ENCODE results near the gene PTGS1. TPM values are rescaled to one million over a fixed set of nuclear protein-coding genes. Genes with fewer than 3 reads are reported as not detected.
A peak's percentile ranks its signal among the peaks of the same experiment; 100 is the strongest.

The PTGS1 gene
- total RNA-seq, 1 donor = 10.4 TPM

DNA sequence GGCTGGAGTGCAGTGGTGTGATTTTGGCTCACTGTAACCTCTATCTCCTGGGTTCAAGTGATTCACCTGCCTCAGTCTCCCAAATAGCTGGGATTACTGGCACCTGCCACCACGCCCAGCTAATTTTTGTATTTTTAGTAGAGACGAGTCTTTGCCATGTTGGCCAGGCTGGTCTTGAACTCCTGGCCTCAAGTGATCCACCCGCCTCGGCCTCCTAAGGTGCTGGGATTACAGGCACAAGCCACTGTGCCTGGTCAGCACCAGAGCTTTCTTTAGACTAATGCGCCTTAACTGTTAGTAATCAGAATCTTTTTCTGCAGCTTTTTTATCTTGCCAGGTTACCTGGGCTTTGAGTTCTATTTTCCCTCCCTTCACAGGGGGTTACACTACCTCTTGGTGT, 18.4 kb downstream of the PTGS1 start:
- no peak overlapping the region for H3K4me3 ChIP-seq (ENCODE audit: low read depth, low read length)
- TF ChIP-seq, protein P1, sequence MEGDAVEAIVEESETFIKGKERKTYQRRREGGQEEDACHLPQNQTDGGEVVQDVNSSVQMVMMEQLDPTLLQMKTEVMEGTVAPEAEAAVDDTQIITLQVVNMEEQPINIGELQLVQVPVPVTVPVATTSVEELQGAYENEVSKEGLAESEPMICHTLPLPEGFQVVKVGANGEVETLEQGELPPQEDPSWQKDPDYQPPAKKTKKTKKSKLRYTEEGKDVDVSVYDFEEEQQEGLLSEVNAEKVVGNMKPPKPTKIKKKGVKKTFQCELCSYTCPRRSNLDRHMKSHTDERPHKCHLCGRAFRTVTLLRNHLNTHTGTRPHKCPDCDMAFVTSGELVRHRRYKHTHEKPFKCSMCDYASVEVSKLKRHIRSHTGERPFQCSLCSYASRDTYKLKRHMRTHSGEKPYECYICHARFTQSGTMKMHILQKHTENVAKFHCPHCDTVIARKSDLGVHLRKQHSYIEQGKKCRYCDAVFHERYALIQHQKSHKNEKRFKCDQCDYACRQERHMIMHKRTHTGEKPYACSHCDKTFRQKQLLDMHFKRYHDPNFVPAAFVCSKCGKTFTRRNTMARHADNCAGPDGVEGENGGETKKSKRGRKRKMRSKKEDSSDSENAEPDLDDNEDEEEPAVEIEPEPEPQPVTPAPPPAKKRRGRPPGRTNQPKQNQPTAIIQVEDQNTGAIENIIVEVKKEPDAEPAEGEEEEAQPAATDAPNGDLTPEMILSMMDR (IDR thresholded peaks at IDR 0.05; ENCODE audit: insufficient read depth, low read depth, low read length) = no peak
- DNase-seq (ENCODE audit: low read depth) = no peak

DNA sequence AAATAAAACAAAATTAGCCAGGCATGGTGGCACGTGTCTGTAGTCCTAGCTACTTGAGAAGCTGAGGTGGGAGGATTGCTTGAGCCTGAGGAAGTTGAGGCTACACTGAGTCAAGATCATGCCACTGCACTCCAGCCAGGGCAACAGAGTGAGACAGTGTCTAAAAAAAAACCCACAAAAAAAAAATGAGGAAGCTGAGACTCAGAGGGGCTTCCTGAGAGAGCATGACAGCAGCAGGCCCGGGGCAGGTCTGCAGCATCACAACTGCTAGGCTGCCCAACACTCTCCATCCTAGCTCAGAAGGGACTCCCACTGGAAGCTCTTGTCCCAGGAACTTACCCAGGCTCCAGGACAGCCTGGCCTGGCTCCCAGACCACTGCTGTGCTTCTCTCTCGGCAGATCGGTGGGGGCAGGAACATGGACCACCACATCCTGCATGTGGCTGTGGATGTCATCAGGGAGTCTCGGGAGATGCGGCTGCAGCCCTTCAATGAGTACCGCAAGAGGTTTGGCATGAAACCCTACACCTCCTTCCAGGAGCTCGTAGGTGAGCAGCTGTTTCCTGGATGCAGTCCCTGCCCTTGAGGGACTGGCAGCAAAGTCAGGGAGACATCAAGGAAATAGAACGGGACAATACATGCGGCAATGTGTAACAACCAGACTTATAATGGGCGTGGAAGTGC, 19.1 kb downstream of the PTGS1 start:
- TF ChIP-seq, protein P1 (IDR thresholded peaks at IDR 0.05; ENCODE audit: insufficient read depth, low read depth, low read length) = no peak
- no peak overlapping the region for H3K4me3 ChIP-seq (ENCODE audit: low read depth, low read length)
- no peak for DNase-seq (ENCODE audit: low read depth)

GRCh38 chr9:122392284-122392683, 21.5 kb downstream of the PTGS1 start:
- TF ChIP-seq, protein P1 (IDR thresholded peaks at IDR 0.05; ENCODE audit: insufficient read depth, low read depth, low read length) = no peak
- DNase-seq (ENCODE audit: low read depth) = no peak
- no peak overlapping the region for H3K4me3 ChIP-seq (ENCODE audit: low read depth, low read length)

DNA sequence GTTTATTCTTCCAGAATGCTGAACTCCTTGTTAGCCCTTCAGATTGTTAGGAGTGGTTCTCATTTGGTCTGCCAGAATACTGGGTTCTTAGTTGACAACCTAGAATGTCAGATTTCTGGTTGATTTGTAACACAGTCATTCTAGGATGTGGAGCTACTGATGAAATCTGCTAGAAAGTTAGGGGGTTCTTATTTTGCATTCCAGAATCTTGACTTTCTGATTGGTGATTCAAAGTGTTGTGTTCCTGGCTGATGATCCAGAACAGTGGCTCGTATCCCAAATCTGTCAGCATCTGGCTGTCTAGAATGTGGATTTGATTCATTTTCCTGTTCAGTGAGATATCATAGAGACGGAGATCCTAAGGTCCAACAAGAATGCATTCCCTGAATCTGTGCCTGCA, 21.9 kb downstream of the PTGS1 start:
- DNase-seq (ENCODE audit: low read depth) = no peak
- TF ChIP-seq, protein P1 (IDR thresholded peaks at IDR 0.05; ENCODE audit: insufficient read depth, low read depth, low read length) = no peak

DNA sequence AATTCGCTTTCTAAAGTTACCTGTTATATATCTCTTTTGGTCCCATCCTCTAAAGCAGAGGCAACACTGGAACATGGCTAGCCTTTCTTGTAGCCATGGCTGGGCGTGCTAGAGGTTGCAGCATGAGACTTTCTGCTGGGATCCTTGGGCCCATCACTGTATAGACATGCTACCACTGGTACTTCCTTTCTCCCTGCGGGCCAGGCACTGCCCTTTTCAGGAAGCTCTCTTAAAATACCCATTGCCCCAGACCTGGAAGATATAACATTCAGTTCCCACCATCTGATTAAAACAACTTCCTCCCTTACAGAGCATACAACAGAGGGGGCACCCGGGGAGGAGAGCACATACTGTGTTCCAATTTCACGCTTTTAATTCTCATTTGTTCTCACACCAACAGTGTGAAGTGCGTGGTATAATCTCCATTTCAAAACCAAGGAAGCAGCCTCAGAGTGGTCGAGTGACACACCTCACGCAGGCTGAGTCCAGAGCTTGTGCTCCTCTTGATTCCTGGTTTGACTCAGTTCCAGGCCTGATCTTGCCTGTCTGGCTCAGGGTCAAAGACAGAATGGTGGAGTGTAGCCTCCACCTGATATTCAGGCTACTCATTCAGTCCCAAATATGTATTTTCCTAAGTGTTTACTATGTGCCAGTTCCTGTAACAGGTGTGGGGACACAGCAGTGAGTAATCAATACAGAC, 22.6 kb downstream of the PTGS1 start:
- TF ChIP-seq, protein P1 (IDR thresholded peaks at IDR 0.05; ENCODE audit: insufficient read depth, low read depth, low read length) = no peak
- DNase-seq (ENCODE audit: low read depth) = no peak
- H3K4me3 ChIP-seq (ENCODE audit: low read depth, low read length) = no peak overlapping the region

More for the DNA sequence above, 21.9 kb downstream of the PTGS1 start:
- H3K4me3 ChIP-seq (ENCODE audit: low read depth, low read length) = no peak overlapping the region

- no peak overlapping the region for H3K4me3 ChIP-seq (ENCODE audit: low read depth, low read length)
- DNase-seq (ENCODE audit: low read depth) = peak; percentile 77
- TF ChIP-seq, protein P1 (IDR thresholded peaks at IDR 0.05; ENCODE audit: insufficient read depth, low read depth, low read length) = no peak
Measured at GRCh38 chr9:122394265-122395125, 23.7 kb downstream of the PTGS1 start.
